Body of pancreas (tissue), 4 donors: ENCODE measurements around the gene PLPPR5. TPM values are rescaled to one million over a fixed set of nuclear protein-coding genes. Genes with fewer than 3 reads are reported as not detected.

ENCODE experiments used
- ATAC-seq: fragments of 150-250 bp; one replicate; pipeline ENCODE4 v1.9.1; 2016
- DNase-seq, 4 donors: peaks; one replicate each; pipeline ENCODE4 v3.0.0-alpha.2; 2019
- H3K27ac ChIP-seq, 4 donors: fragments of 200-600 bp; sonication (generic); 1 replicate in 3 of 4; 2 replicates in 1 of 4; pipeline versions ENCODE4 v1.5.1 to v1.6.1; 2016 to 2019; ENCODE audit warnings: mild to moderate bottlenecking in 1 of 4, mixed read lengths in 1 of 4, moderate library complexity in 1 of 4
- H3K27me3 ChIP-seq, 2 donors: fragments of 200-600 bp; sonication (generic); one replicate each; pipeline ENCODE4 v1.6.0; 2016; ENCODE audit warnings: mild to moderate bottlenecking in 1 of 2
- H3K36me3 ChIP-seq, 2 donors: fragments of 200-600 bp; sonication (generic); replicated peaks in 1 of 2; 2 replicates each; pipeline ENCODE4 v1.5.1; 2016; ENCODE audit warnings: low read depth in 2 of 2; ENCODE audit not compliant: insufficient read depth in 1 of 2
- H3K4me1 ChIP-seq: fragments of 200-600 bp; sonication (generic); one replicate; pipeline ENCODE4 v1.6.0; 2016
- H3K4me3 ChIP-seq, 2 donors: fragments of 200-600 bp; sonication (generic); 1 replicate in 1 of 2; 2 replicates in 1 of 2; pipeline ENCODE4 v1.5.1; 2016 to 2019
- H3K9me3 ChIP-seq, 3 donors: fragments of 200-600 bp; sonication (generic); 1 replicate in 2 of 3; 2 replicates in 1 of 3; pipeline ENCODE4 v1.5.1; 2016
- POLR2A ChIP-seq, 3 donors: fragments of 450-650 bp; IDR thresholded peaks; one replicate each; pipeline ENCODE4 v1.6.1; 2016; ENCODE audit warnings: antibody characterized with exemption in 3 of 3, mild to moderate bottlenecking in 2 of 3
- WGBS, 2 donors: methylation state at CpG; one replicate each; pipeline ENCODE4 v1.1.5; 2017; 5-methylcytosine and 5-hydroxymethylcytosine counted together
- intact Hi-C: fragments of 100-400 bp; cut with DNase I; formaldehyde crosslinking; loops from one replicate; pipeline ENCODE4 v1.15.1; 2023
- total RNA-seq, 2 donors: library from RNA; depleted of rRNA; stranded (reverse); fragments of >200 nt; gene quantifications; one replicate each; pipeline ENCODE4 v1.1.0, GENCODE V29; 2016
- TF ChIP-seq, protein P1 (sequence below), 7 experiments: fragments of 450-650 bp in 4 of 7; fragments of 200-600 bp in 3 of 7; sonication (generic) in 3 of 7; IDR thresholded peaks; one replicate each; pipeline ENCODE4 v1.5.1; 2016 to 2019; ENCODE audit warnings: antibody characterized with exemption in 7 of 7

The PLPPR5 gene
- total RNA-seq, 2 donors from 2014 or later = under 0.01 TPM; not detected in 1

DNA sequence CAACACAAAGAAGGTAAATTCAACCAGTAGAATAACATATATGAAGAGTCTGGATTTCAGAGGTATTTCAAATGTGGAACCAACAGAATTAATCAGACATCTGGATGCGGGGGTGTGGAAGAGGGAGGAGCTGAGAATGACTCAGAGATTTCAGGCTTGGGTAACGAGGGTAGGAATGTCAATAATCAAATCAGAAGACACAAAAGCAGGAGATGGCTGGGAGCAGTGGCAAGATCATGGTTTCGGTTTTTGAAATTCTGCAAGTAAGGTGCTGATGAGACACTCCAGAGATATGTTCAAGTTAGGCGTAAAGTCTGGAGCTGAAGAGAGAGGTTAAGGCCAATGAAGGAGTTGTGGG, 64.0 kb downstream of the PLPPR5 start:
- no peak for TF ChIP-seq POLR2A (IDR thresholded peaks at IDR 0.05)
- TF ChIP-seq, protein P1, sequence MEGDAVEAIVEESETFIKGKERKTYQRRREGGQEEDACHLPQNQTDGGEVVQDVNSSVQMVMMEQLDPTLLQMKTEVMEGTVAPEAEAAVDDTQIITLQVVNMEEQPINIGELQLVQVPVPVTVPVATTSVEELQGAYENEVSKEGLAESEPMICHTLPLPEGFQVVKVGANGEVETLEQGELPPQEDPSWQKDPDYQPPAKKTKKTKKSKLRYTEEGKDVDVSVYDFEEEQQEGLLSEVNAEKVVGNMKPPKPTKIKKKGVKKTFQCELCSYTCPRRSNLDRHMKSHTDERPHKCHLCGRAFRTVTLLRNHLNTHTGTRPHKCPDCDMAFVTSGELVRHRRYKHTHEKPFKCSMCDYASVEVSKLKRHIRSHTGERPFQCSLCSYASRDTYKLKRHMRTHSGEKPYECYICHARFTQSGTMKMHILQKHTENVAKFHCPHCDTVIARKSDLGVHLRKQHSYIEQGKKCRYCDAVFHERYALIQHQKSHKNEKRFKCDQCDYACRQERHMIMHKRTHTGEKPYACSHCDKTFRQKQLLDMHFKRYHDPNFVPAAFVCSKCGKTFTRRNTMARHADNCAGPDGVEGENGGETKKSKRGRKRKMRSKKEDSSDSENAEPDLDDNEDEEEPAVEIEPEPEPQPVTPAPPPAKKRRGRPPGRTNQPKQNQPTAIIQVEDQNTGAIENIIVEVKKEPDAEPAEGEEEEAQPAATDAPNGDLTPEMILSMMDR (IDR thresholded peaks at IDR 0.05) = no peak
- WGBS, 2 donors = 51 to 68% methylated on average over 4 of the region's 4 CpGs

DNA sequence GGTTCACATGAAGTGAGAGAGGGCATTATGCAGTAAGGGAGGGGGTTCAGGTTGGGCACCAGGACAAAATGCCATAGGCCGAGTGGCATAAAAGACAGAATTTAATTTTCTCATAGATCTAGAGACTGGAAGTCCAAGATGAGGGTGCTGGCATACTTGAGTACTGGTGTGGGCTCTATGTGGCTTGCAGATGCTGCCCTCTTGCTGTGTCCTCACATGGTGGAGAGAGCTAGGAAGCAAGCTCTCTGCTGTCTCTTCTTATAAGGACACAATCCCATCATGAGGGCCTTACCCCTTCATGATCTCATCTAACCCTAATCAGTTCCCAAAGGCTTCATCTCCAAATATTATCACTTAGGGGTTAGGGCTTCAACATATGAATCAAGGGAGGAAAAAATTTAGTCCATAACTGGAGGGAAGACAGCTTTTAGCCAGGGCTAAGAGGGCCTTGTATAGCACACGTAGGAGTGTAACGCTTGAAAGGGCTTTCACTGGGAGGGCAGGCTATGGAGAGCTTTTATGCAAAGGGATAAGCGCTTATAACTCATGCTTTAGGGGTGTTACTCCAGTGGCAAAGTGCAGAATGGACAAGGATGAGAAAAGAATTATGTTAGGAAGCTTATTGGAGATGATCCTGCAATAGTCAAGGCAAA, 64.5 kb downstream of the PLPPR5 start:
- Histone ChIP-seq H3K4me1 (no peaks in the 10 kb centered on the region), H3K27ac (no peak overlapping the region), H3K27me3 (no peaks in the 10 kb centered on the region), H3K36me3 (no peaks in the 10 kb centered on the region), H3K9me3 (no peaks in the 10 kb centered on the region), H3K4me3 (no peak overlapping the region)
- ATAC-seq (no peak), DNase-seq (no peak)
- intact Hi-C loops = no loop called here
- WGBS, 2 donors = 76 to 79% methylated on average over 4 of the region's 4 CpGs
- TF ChIP-seq, protein P1 (IDR thresholded peaks at IDR 0.05) = no peak
- TF ChIP-seq POLR2A (IDR thresholded peaks at IDR 0.05) = no peak

More for the DNA sequence above, 64.0 kb downstream of the PLPPR5 start:
- no peaks in the 10 kb centered on the region for H3K4me1 ChIP-seq
- no peak overlapping the region for H3K27ac ChIP-seq
- no peaks in the 10 kb centered on the region for H3K36me3 ChIP-seq
- DNase-seq (no peak), ATAC-seq (no peak)
- intact Hi-C loops = no loop called here
- H3K4me3 ChIP-seq = no peak overlapping the region
- no peaks in the 10 kb centered on the region for H3K9me3 ChIP-seq
- no peaks in the 10 kb centered on the region for H3K27me3 ChIP-seq

DNA sequence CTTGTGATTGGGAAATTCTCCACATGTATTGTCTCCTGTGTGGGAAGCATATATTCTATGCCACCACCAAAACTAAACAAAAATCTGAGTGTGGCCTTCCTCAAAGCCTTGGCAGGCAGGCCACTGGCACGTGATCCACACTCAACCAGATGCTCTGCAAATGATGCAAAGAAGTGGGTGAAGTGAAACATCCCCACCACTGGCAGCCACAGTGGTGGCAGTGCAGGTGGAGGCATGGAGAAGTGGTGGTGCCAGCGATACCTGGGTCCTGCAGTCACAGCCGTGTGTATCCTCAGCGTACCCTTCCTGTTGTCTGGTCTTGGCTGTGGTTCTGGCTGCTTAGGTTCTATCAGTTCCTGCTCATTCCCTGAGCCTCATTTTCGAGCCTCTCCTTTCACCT, 65.2 kb downstream of the PLPPR5 start:
- no peak overlapping the region for H3K27ac ChIP-seq
- TF ChIP-seq POLR2A (IDR thresholded peaks at IDR 0.05) = no peak
- TF ChIP-seq, protein P1 (IDR thresholded peaks at IDR 0.05) = no peak
- no peak for DNase-seq
- H3K36me3 ChIP-seq = no peaks in the 10 kb centered on the region
- WGBS, 2 donors = 78 to 82% methylated on average over 5 of the region's 5 CpGs
- no peaks in the 10 kb centered on the region for H3K27me3 ChIP-seq
- H3K9me3 ChIP-seq = no peaks in the 10 kb centered on the region
- no peaks in the 10 kb centered on the region for H3K4me1 ChIP-seq
- ATAC-seq = no peak
- no peak overlapping the region for H3K4me3 ChIP-seq
- intact Hi-C loops = no loop called here

DNA sequence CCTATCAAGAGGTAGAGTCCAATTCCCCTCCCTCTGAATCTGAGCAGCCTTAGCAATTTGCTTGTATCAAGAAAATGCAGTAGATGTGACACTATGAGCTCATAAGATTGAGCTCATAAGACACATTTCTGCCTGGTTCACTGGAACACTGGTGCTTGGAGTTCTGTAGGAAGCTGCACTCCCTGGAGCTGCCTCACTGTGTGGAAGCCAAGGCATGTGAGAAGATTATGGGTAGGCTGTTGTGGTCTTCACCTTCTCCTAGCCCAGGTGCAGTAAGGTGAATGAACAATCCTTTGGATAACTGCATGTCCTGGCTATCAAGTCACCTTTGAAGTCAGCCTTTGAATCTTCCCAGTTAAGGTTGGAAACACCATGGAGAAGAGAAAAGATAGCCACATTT, 67.3 kb downstream of the PLPPR5 start:
- no peak for TF ChIP-seq POLR2A (IDR thresholded peaks at IDR 0.05)
- TF ChIP-seq, protein P1 (IDR thresholded peaks at IDR 0.05) = no peak
- H3K36me3 ChIP-seq = no peaks in the 10 kb centered on the region
- H3K4me3 ChIP-seq = no peak overlapping the region
- no peaks in the 10 kb centered on the region for H3K4me1 ChIP-seq
- no peak overlapping the region for H3K27ac ChIP-seq
- intact Hi-C loops = no loop called here
- no peak for ATAC-seq
- no peaks in the 10 kb centered on the region for H3K27me3 ChIP-seq
- DNase-seq = no peak
- no peaks in the 10 kb centered on the region for H3K9me3 ChIP-seq

DNA sequence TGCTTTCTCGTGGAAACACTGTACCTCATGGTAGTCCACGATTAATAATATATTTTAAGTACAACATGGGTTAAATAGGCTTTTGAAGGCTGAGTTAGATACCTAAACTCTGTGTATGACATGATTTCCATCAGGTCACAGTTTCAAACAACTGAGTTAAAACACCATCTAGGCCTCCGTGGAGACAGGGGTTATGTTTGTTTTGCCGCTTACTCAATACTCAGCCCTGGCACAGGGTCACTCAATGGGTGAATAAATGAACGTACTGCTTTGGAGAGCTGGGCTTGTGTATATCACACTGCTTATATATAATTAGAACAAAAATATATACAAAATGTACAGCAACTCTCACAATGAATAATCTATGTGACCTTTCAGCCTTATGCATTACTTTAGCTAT, 72.5 kb downstream of the PLPPR5 start:
- Histone ChIP-seq H3K9me3 (no peaks in the 10 kb centered on the region), H3K27me3 (no peaks in the 10 kb centered on the region), H3K27ac (no peak overlapping the region), H3K4me3 (no peak overlapping the region), H3K36me3 (no peaks in the 10 kb centered on the region), H3K4me1 (no peaks in the 10 kb centered on the region)
- TF ChIP-seq POLR2A (IDR thresholded peaks at IDR 0.05) = no peak
- TF ChIP-seq, protein P1 (IDR thresholded peaks at IDR 0.05) = no peak
- intact Hi-C loops = no loop called here
- DNase-seq (no peak), ATAC-seq (no peak)
- 63 to 67% methylated on average over 5 of the region's 5 CpGs for WGBS, 2 donors
